Ureter (tissue), 1 donor: ENCODE data around the gene PNMA6F. TPM values are rescaled to one million over a fixed set of nuclear protein-coding genes. Genes with fewer than 3 reads are reported as not detected.

ENCODE experiments used
- DNase-seq: peaks from one replicate; pipeline ENCODE4 v3.0.0-alpha.2; 2020; ENCODE audit warnings: low spot score
- total RNA-seq: library from RNA; stranded (reverse); gene quantifications from one replicate; pipeline ENCODE4 v1.2.4, GENCODE V29; 2023
- donor health status: DM: yes; HTN: yes; CAD: no.

Gene PNMA6F
- not detected for total RNA-seq

DNA sequence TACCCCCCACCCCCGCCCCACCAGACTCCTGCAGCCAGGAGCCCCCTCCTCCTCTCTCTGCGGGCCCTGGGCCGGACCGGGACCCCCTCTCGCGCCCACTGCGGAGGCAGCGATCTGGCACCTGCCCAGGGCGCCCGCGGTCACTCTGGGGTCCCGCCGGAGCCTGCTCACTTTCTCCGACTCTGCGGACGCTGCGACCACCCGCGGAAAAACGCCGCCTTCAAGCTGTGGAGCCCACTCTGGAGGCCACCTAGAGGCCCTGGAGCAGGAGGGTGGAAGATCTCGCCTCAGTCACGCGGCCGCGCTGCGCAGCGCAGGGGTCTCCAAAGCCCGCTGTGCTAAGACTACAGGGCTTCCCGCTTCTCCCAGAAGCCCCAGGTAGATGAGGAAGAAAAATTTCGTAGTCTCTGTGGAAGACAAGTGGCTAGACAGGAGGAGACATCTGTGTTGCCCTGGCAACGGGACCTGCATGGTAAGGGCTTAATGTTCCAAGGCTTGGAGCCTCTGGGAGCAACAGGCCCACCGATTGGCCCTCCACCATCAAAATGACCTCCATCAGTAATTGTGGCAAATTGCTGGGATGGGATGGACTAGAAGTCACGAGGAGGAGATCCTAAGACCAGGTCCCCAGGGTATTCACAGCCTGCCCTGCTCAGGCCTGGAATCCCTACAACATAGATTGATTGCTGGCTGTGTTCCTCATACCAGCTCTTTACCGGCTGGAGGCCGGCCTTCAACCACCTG is at the start of gene PNMA6F:
PNMA6F (minus strand) TSS at position 387 of the 744 bp plus-strand sequence. CDS start 1,093 bp downstream, outside the sequence.
- no peak for DNase-seq

DNA sequence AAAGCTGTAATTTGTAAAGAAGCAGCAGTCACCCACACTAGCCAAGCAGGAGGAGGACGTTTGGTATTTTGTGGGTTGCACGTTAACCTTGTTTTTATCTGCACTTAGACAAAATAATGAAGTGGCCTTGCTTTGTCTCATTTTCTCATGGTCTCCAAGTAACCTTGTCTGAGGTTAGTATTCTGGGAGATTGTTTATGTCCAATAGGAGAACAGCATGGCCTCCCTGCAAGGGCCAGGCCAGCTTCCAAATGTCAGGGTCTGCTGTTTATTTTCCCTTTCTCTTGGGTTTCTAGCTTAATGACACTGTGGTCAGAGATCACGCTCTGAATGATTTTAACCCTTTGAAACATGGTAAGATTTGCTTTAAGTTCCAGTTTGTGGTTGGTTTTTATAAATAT is 49.7 kb upstream of the PNMA6F start:
- no peak for DNase-seq

DNA sequence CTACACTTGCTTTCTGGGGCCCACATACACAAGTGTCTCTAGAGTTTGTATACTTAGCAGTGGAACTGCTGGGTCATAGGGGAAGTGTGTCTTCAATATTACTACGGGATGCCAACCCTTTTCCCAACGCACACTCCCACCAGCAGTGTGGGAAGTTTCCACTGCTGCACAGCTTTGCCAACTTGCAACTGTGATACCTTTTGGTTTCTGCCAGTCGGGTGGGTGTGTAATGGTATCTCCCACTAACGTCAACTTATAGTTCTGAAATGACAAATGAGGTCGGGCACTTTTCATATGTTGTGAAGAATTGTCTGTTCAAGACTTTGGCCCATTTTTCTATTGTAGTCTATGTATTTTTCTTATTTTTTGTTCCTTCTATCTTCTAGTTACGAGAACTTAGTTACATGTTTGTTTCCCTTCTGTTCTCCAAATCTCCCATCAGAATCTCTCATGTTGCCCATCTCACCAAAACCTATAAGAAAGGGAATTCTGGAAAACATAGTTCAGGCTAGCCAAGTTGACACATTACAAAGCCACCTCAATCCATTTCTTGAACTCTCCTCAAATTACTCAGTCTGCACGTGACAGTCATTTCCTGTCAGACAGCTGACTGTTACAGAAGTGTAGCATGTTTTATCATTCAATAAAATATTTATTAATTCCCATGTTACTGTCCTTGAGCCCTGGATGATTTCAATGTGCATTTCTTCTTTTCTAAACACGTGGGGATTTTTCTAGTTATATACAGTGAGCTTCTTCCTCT is 48.9 kb upstream of the PNMA6F start:
- no peak for DNase-seq

DNA sequence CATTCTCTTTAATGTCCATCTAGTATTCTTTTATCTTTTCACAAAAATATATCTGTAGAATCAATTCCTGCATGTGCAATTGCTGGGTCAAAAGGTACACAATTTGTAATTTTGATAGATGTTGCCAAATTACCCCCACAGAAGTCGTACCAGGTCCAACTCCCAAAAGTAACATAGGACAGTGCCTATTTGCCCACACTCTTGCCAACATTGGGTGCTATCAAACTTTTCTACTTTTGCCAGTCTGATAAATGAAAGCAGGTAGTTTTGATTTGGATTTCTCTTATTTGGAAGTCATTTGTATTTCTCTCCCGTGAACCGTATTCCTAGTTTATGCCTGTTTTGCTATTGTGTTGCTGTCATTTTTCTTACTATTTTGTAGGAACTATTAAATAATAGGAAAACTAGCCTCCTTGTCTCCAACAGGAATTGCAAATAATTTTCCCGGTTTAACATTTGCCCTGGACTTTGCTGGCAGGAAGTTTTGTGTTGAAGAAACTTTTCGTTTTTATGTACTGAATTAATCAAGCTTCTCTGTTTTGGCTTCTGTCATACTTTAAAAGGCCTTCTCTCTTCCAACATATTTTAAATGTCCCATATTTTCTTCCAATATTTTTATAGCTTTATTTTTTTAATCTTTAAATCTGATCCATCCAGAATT is 45.4 kb upstream of the PNMA6F start:
- DNase-seq = no peak

DNA sequence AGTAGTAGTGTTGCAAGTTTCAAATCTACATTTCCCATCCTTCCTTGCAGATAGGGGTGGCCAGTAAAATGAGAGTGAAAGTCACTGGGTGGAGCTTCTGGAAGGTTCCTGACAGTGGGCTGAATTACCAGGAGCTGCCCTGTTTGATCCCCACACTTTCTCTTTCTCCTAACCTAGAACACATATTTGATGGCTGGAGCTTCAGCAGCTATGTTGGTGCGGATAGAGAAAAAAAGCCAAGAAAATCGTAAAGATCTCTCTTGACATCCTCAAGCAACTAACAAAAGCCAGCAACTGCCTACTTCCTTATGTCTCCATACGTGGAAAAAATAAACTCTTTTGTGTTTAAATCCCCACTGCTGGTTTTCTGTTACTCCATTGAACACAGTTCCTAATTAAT is 44.6 kb upstream of the PNMA6F start:
- DNase-seq = no peak

DNA sequence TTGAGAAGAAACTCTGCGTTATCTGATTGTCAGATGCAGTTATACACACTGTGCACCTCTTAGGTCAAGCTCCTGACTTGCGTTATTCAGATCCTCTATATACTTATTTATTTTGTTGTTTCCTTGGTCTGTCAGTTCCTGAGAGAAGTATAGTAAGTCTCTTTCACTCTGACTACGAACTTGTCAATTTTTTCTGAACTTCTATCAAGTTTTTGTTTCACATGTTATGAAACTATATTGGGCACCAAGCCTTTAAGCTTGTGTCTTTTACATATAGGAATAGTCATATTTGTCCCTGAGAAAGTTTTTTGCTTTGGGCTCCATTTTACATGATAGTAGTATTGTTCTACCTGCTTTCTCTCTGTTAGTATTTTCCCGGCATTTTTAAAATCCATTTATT is 44.1 kb upstream of the PNMA6F start:
- no peak for DNase-seq

DNA sequence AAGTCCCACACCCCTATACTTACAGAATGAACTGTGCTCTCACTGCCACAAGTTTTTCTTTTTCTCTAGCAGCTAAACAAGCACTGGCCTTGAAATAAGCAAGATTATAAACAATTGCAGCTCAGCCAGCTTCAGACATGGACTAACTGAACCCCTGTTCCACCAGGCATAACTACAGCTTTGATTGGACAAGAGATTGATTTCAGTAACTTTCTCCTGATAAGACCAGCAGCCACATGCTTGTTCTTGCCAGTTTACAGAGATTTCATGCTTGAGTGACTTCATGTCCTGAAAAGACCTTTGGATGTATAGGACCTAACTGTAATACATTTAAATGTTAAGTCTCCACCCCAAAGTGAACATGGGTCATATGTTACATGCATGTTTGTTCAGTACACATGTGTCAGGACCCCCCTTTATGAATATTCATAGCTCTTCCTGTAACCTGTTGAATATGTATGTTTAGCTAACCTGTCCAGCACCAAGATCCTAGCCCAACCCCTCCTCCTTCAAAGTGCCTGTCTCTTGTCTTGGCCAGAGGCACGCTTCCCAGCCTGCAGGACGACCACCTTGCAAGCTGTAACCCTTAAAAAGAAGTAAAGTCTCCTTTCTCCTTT is 40.3 kb upstream of the PNMA6F start:
- no peak for DNase-seq

DNA sequence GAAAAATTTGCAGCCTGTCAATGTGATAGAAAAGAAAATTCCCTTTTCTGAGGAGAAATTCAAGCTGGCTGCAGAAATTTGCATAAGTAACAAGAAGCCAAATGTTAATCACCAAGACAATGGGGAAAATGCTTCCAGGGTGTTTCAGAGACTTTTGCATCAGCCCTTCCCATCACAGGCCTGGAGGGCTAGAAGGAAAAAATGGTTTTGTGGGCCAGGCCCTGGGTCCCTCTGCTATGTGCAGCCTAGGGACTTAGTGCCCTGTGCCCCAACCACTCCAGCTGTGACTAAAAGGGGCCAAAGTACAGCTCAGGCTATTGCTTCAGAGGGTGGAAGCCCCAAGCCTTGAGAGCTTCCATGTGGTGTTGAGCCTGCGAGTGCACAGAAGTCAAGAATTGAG is 36.3 kb upstream of the PNMA6F start:
- no peak for DNase-seq

DNA sequence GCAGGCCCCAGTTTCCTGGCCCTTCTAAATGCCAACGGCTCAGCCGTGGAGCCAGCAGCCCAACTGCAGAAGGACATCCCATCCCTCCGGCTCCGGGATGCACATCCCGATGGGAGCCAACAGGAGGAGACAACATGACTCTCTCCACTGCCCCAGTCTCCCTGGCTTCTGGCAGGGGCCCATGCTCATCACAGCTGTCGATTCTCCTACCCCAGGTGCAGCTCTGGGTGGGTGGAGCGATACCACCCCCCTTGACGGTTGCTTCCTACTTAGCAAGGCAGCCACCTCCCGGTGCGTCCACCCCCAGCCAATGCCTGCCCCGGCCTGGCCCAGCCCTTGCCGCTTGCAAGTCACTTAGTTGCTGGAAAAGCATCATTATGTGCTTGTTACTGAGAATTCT is 31.8 kb upstream of the PNMA6F start:
- no peak for DNase-seq

DNA sequence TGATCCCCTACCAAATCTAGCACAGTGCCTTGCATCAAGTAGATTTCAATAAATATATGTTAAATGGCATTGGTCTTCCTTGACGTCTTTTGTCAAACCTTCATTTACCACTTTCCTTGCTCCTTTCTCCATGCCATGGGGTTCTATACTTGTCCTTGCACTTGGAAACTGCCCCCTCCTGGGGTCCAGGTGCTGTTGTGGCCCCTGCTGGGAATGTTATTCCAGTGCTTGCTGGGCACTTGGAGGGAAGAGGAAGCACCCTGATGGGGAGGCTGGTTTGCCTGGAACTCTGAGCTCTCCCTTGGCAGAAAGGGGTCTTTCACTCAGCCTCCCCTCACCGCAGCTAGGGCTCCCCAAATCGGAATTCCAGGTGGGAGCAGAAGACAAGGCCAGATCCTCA is 31.3 kb upstream of the PNMA6F start:
- DNase-seq = no peak

DNA sequence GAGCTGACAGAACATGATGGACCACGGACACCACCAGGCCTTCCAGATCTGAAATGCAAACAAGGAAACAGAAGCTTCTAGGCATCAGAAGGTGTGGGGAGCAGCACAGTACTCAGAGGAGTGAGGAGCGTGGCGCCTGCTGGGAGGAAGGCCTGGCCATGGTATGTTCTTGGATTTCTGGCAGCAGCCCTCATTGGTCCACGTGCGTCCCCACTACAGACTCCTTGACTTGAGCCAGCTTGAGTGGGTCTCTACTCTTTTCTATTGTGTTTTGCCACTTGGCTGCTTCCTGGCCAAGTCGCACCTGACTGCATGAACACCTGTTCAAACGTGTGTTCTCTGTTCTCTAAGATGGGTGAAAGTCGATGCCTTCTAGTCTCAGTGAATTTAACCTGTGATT is 30.4 kb upstream of the PNMA6F start:
- no peak for DNase-seq

DNA sequence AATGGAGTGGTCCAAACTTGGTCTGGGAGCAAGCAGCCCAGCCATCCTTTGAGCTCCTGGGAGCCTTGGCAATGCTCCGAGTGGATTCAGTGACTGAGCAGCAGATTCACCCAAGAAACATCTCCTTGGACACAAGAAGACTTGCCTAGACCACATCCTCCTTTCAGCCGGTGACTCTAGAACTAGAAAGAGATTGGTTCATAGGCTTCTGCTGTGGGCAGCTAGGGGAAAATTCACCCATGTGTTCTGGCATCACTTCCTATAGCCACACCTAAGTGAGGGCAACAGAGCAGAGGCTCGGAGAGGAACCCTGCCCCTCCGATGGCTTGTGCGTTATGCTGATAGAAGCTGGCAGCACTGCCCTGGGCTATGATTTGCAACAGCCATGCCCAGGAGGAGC is 28.4 kb upstream of the PNMA6F start:
- DNase-seq = no peak

DNA sequence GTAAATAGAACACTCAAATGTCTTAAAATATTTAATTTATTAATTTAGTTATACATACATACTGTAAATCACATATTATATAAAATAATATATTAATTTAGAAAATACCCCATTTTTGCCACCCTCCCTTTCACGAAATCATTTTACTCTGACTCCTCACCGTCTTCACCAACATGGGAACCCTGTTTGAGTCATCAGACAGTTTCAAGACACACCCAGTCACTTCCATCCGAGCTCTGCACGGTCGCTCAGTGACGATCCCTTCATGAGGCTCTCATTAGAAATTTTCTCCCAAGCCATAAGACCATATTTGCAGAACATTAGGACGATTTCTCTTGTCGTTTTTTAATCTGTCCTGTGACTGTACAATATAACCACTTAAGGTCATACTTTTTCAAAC is 26.9 kb upstream of the PNMA6F start:
- DNase-seq = no peak

DNA sequence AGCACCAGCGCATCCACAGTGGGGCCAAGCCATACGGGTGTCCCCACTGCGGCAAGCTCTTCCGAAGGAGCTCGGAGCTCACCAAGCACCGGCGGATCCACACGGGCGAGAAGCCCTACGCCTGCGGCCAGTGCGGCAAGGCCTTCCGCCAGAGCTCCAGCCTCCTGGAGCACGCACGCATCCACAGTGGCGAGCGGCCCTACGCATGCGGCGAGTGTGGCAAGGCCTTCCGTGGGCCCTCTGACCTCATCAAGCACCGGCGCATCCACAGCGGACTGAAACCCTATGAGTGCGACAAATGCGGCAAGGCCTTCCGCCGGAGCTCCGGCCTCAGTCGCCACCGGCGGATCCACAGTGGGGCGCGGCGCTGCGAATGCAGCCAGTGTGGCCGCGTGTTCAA is 26.0 kb upstream of the PNMA6F start:
- no peak for DNase-seq

DNA sequence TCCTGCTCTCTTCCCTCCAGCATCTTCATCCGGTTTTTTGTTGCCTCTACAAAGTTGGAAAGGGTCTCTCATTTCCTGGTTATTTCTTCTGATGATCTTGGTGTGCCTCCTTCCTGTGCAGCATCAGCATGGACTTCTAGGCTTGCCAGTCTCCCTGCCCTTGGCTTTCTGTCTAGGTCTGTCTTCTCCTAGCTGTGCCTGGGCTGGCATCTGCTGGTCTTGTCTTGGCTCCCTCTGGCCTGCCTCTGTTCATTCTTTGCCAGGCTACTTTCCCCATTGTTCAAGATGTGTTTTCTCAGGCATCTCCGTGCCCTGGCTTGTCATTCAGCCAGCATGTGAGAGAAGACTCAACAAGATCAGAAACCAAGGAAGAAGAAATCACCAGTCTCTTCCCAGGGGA is 22.1 kb upstream of the PNMA6F start:
- DNase-seq = no peak

DNA sequence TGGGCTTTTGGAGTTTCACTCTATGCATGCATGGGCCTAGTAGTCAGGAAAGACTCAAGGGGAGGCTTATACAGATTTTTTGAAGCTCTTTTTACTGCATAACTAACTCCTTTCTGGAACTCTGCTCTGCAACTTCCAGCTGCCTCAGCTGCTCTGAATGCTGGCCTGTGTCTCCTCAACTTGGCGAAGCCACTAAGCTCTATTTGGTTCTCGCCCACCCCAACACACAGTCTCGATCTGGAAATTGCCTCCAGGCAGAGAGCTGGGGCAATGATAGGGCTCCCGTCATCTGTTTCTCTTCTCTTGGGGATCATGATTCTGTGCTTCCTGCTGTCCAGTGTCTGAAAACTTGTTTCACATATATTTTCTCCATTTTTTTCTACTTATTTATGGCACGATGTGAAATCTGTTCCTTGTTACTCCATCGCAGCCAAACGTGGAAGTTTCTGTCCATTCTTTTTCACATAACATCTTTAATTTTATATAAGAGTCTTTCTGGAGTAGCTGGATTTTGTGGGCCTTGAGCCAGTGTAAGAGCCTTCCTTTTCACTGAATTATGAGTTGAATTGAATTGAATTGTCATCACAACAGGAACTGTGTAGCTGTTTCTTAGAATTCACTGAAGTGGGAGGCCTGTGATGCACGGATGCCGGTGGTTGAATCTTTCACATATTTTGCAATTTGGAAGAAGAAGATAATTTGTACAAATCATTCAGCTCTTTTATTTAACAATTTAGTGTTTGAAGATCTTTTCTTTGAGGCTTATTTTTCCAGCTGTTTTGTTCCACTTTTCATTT is 21.4 kb upstream of the PNMA6F start:
- DNase-seq = no peak

DNA sequence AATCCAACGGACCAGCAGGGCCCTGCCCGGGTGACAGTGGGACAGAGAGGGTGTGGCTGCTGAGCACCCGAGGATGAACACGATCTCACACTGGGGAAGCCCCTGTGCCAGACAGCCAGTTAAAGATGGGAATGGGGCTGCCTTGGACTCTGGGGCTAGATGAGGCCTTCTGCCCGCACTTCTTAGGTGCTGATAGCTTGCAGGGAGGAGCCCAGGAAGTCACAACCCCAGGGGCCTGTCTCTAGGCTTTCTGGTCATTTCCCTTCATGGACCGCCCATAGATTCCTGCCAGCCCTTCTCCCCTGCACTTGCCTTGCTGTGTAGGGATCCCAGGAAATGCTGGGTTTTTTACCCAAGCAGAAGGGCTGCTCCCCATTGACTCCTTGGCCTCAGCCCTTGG is 18.5 kb upstream of the PNMA6F start:
- DNase-seq = no peak

DNA sequence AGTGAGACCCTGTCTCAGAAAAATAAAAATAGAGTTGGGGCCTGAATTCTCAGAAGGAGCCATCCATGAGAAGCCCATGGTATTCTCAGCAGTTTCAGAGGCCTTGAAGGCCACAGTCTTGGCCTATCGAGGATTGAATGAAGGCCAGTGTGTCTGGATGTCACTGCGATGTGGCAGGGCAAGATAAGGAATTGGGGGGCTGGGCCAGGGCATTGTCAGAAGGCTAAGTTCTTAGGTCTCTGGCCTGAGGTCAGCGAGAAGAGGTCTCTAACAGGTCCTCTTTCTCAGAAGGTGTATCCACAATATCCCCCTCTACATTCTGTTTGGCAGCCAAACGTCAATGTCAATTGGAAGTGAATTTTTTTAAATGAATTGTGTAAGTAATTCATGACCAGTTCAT is 18.1 kb upstream of the PNMA6F start:
- DNase-seq = no peak

DNA sequence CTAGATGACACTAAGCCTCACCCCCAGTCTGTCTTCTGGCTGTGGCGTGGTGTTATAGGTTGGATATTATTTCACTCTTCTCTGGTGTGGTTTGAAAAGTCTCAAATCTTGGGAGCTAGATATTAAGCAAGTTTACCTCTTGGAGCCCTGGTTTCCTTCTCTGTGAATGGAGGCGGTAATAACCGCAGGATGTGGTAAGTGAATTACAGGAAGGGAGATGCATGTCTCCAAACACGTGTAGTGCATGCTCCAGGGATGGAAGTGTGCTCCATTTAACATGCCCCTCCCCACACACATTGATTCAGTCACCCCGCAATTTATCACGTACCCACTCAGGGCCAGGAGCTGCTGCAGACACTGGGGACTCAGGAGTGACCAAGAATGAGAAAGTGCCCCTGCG is 17.3 kb upstream of the PNMA6F start:
- no peak for DNase-seq

DNA sequence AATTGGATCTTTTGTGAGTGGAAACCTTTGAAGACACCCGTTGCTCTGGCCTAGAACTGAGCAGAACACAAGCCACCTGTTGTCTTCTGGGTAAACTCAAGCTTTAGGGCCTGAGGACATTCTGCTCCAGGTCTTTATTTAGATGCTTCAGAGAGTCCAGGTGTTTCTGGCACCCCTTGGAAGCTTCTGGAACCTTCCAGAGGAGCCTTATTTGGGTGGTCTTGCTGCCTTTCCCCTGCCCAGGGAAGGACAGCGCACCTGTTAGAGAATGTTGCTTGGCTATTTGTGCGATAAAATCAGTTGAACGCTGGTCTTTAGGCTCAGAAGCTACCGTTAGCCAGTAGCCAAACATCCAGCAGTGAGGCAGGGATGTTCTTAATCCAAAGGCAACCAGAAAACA is 15.4 kb upstream of the PNMA6F start:
- DNase-seq = no peak

DNA sequence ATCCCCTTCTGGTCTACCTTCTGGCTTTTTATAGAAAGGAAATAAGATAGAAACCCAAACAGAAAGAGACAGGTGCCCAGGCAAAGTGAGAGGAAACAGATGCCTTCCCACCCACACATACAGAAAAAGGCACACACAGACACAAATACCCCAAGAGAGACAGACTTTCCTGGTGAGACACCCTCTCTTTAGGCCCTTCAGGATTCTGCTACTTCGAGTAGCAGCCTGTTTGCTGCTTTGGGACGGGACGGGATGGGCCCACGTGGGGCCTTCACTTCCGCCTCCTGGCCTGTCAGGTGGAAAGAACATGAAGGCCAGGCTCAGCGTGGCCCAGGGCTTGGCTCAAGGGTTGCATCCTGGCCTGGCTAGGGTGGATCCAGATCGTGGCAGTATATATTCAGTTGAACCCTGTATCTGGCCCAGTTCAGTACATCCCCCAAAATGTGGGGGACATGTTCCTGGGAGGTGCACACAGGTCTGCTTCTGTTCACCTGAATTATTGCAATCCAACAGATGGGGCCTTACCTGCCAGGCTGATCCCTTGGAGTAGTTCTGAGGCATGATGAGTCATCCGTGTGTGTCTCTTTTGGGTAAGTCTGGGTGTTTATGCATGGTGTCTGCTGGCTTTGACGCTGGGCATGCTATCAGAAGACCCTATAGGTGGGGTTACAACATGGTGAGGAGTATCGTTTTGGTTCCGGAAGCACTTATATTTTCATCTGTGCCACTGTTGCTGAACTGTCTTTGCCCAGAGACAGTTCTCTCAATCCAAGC is 14.7 kb upstream of the PNMA6F start:
- no peak for DNase-seq
